ACC112 (cell line): Measurements from ENCODE around the gene FRMD4A.

Source experiments
- H2AFZ ChIP-seq: fragments of 200-600 bp; sonication (generic); one replicate; pipeline ENCODE4 v1.6.0; 2017; ENCODE audit warnings: antibody characterized with exemption, low read length; ENCODE audit not compliant: unreplicated experiment
- H3K27ac ChIP-seq: fragments of 200-600 bp; sonication (generic); 2 replicates; pipeline ENCODE4 v1.5.1; 2014; ENCODE audit warnings: low read depth, mild to moderate bottlenecking, antibody characterized with exemption, low read length, moderate library complexity
- H3K27me3 ChIP-seq: fragments of 200-600 bp; sonication (generic); 2 replicates; pipeline ENCODE4 v1.6.1; 2014; ENCODE audit warnings: mild to moderate bottlenecking, antibody characterized with exemption, low read length, moderate library complexity, mixed read lengths; ENCODE audit not compliant: insufficient read depth
- H3K36me3 ChIP-seq: fragments of 200-600 bp; sonication (generic); 2 replicates; pipeline ENCODE4 v1.6.1; 2016; ENCODE audit warnings: mild to moderate bottlenecking, antibody characterized with exemption, low read length, moderate library complexity, mixed read lengths; ENCODE audit not compliant: insufficient read depth
- H3K4me1 ChIP-seq: fragments of 200-600 bp; sonication (generic); one replicate; pipeline ENCODE4 v1.6.1; 2016; ENCODE audit warnings: low read length, mixed read lengths; ENCODE audit not compliant: insufficient read depth, unreplicated experiment, control insufficient read depth
- H3K4me3 ChIP-seq: fragments of 200-600 bp; sonication (generic); 2 replicates; pipeline ENCODE4 v1.5.1; 2014; ENCODE audit warnings: mild to moderate bottlenecking, low read depth, low read length
- H3K79me2 ChIP-seq: fragments of 200-600 bp; sonication (generic); one replicate; pipeline ENCODE4 v1.6.0; 2016; ENCODE audit warnings: low read length; ENCODE audit not compliant: control insufficient read depth, unreplicated experiment, insufficient read depth

The FRMD4A gene

GRCh38 chr10:13661256-13661655 lies 669.5 kb downstream of the FRMD4A start:
- peaks cover 14% of the 10 kb centered on the region for H3K4me1 ChIP-seq
- H3K36me3 ChIP-seq = peaks cover 10% of the 10 kb centered on the region
- H3K27ac ChIP-seq = no peak overlapping the region
- H3K79me2 ChIP-seq = no peaks in the 10 kb centered on the region
- no peak overlapping the region for H2AFZ ChIP-seq
- no peak overlapping the region for H3K4me3 ChIP-seq
- no peaks in the 10 kb centered on the region for H3K27me3 ChIP-seq

- Histone ChIP-seq H3K36me3 (peaks cover 9% of the 10 kb centered on the region), H2AFZ (no peak overlapping the region), H3K4me1 (peaks cover 12% of the 10 kb centered on the region), H3K79me2 (no peaks in the 10 kb centered on the region), H3K27ac (no peak overlapping the region), H3K27me3 (no peaks in the 10 kb centered on the region), H3K4me3 (no peak overlapping the region)
These were observed 670.2 kb downstream of the FRMD4A start for GRCh38 chr10:13660551-13660920.

DNA sequence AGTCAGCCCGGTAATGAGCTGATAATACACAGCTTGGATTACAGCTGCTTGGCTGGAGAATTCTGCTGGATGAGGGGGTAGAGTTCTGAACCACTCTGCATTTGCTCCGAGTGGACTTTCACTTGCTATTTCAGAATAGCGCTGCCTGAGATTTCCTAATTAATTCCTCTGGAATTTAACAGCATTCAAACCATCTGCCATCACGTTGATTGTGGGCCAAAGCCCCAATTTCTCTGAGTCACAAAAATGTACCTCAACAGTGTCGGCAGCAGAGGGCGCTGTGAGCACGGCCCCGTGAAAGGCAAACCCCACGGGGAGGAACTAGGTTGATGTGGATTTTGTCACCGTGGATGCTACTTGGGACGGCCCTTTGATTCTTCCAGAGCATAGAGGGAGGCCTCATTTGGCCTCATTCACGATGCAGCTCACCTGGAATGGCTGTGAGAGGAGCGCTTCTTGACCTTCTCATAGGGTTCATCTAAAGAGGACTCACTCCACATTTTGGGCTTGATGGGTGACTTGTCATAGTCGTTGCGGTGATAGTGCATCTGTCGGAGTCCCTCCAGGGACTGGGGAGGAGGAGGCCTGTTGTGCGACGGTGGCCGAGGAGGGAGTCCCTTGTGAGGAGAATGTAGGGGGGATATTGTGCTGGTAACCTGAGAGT lies 670.7 kb downstream of the FRMD4A start:
- H3K4me3 ChIP-seq = no peak overlapping the region
- no peaks in the 10 kb centered on the region for H3K27me3 ChIP-seq
- H3K36me3 ChIP-seq = peaks cover 6% of the 10 kb centered on the region
- H3K27ac ChIP-seq = no peak overlapping the region
- H3K4me1 ChIP-seq = peaks cover 10% of the 10 kb centered on the region
- H2AFZ ChIP-seq = no peak overlapping the region
- no peaks in the 10 kb centered on the region for H3K79me2 ChIP-seq

DNA sequence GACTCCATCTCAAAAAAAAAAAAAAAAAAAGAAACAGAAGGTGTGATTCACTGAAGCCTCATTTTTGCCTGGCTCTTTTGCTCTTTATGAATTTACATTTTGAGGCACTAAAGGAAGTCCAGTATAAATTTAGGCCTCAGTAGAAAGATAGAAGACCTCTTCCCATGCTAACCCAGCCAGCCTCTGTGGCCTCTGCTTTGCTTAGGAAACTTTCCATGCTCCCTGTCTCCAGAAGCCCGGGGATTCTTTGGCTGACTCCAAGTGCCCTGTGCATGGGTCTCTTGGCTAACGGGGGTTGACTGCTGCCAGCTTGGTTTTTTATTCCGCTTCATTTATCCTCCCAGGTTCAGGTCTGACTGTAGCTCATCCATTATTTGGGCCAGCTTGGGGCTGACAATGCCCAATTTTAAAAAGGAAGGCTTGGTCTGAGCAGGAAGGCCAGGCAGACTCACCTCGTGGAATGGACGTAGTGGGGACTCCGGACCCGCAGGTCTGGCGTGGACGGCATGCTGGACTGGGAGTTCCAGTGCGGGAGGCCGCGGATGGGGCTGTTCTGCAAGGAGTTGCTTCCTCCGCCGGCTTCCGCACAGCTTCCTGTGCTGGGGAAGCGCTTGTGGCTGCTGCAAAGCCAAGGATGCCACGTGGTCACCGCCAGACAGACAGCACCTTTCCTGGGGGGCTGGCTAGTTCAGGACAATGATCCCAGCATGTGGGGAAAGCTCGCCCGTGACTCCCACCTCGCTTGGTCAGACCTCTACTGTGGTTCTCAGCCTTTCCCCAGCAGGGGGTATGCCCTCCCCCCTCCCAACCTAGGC lies 671.6 kb downstream of the FRMD4A start:
- Histone ChIP-seq H3K27ac (no peak overlapping the region), H3K4me3 (no peak overlapping the region), H2AFZ (no peak overlapping the region)

DNA sequence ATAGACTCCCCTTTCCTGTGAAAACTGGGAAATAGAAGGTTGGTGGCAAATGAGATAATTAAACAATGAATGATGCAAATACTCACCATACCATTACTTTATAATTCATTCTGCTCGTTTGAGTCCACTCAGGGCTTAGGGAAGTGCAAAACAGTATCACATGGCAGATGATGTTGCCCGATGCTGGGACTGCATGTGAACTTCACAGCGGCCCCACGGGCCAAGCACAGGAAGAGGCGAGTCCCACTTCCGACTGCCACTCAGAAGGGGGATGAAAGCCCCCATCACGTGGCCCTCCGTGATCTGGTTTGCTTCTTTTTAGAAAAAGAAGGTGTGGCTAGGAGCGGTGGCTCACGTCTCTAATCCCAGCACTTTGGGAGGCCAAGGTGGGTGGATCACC lies 672.5 kb downstream of the FRMD4A start:
- Histone ChIP-seq H3K27ac (no peak overlapping the region), H3K79me2 (no peaks in the 10 kb centered on the region), H3K27me3 (no peaks in the 10 kb centered on the region), H3K36me3 (peaks cover 6% of the 10 kb centered on the region), H3K4me3 (no peak overlapping the region), H2AFZ (no peak overlapping the region), H3K4me1 (peaks cover 10% of the 10 kb centered on the region)

More for the DNA sequence above, 671.6 kb downstream of the FRMD4A start:
- no peaks in the 10 kb centered on the region for H3K79me2 ChIP-seq
- H3K4me1 ChIP-seq = peaks cover 10% of the 10 kb centered on the region
- no peaks in the 10 kb centered on the region for H3K27me3 ChIP-seq
- peaks cover 6% of the 10 kb centered on the region for H3K36me3 ChIP-seq

- no peak overlapping the region for H3K27ac ChIP-seq
- peaks cover 10% of the 10 kb centered on the region for H3K4me1 ChIP-seq
- H3K79me2 ChIP-seq = no peaks in the 10 kb centered on the region
- H3K4me3 ChIP-seq = no peak overlapping the region
- no peak overlapping the region for H2AFZ ChIP-seq
- peaks cover 6% of the 10 kb centered on the region for H3K36me3 ChIP-seq
- H3K27me3 ChIP-seq = no peaks in the 10 kb centered on the region
These were observed 673.5 kb downstream of the FRMD4A start for GRCh38 chr10:13657101-13657680.

- no peak overlapping the region for H2AFZ ChIP-seq
- no peaks in the 10 kb centered on the region for H3K27me3 ChIP-seq
- no peak overlapping the region for H3K4me3 ChIP-seq
- H3K79me2 ChIP-seq = no peaks in the 10 kb centered on the region
- H3K27ac ChIP-seq = no peak overlapping the region
- H3K36me3 ChIP-seq = peaks cover 9% of the 10 kb centered on the region
- H3K4me1 ChIP-seq = peaks cover 10% of the 10 kb centered on the region
These were observed 674.2 kb downstream of the FRMD4A start for GRCh38 chr10:13656337-13657100.

DNA sequence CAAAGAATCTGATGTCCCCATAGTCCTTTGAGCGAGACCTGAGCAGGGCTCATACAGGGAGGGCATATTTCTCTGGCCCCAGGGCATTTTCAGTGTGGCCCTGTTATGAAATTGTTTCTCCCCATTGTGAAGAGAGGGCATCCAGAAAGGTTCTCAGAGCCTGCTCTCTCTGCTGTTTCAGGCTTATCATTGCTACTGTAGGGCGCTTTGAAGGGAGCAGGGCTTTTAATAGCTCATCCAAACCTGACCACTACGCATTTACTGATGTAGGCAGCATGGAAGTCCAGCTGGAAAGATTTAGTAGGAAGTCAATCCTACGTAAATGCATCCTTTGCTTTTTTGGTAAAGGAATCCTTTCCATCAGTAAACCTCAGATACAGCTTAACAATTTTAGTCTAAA lies 675.9 kb downstream of the FRMD4A start:
- peaks cover 11% of the 10 kb centered on the region for H3K36me3 ChIP-seq
- no peak overlapping the region for H2AFZ ChIP-seq
- no peak overlapping the region for H3K27ac ChIP-seq
- H3K4me1 ChIP-seq = no peaks in the 10 kb centered on the region
- H3K4me3 ChIP-seq = no peak overlapping the region
- H3K79me2 ChIP-seq = no peaks in the 10 kb centered on the region
- no peaks in the 10 kb centered on the region for H3K27me3 ChIP-seq

- Histone ChIP-seq H3K27me3 (no peaks in the 10 kb centered on the region), H3K79me2 (no peaks in the 10 kb centered on the region), H3K27ac (no peak overlapping the region), H3K4me1 (no peaks in the 10 kb centered on the region), H3K4me3 (no peak overlapping the region), H3K36me3 (peaks cover 11% of the 10 kb centered on the region), H2AFZ (no peak overlapping the region)
These were observed 676.5 kb downstream of the FRMD4A start for GRCh38 chr10:13654118-13654830.

DNA sequence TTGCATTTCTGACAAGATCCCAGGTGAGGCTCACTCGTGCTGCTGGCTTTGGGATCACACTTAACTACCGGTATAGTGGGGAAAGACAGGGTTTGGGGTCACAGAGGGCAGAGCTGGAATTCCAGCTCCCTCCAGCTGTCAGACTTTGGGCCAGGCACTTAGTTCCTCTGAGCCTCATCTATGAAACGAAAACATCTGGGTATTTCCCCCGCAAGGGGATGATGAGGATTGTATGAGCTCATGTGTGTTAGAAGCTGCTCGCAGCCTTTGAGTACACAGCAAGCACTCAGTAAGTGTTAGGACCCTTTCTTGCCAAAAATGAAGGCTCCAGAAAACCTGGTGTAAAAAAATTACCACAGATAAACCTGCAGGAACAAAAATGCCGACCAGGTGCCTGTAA lies 677.9 kb downstream of the FRMD4A start:
- Histone ChIP-seq H3K36me3 (peaks cover 11% of the 10 kb centered on the region), H3K4me3 (no peak overlapping the region), H3K27ac (no peak overlapping the region), H2AFZ (no peak overlapping the region), H3K27me3 (no peaks in the 10 kb centered on the region), H3K79me2 (no peaks in the 10 kb centered on the region), H3K4me1 (no peaks in the 10 kb centered on the region)
